NOMO-1 treated with dmso at 0.1 percent for 144 hours (cell line): Measurements from ENCODE around the gene ERFL.

Source experiments
- DNase-seq: peaks from one replicate; lab custom pipeline; 2025; ENCODE audit not compliant: unreplicated experiment; lab: John Stamatoyannopoulos, UW

Gene ERFL

DNA sequence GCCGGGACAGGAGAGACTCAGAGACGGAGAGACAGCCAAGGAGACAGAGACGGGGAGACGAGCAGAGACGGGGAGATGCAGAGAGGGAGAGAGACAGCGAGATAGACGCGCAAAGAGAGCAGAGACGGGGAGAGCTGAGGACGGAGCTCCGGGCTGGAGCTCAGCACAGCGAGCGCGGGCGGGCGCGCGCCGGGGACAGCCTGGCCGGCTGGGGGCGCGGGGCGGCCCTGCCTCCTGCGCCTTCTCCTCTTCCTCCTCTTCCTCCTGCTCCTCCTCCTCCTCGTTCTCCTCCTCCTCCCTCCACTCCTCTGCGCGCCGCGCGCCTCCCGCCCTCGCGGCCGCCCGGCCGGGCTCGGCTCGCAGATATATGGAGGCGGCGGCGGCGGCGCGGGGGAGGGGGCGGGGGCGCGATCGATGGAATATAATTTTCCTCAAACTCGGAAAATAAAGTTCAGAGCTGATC is at the start of gene ERFL:
Gene ERFL, minus strand, starts transcription at position 229 of the 463 bp plus-strand sequence. CDS start 15,530 bp downstream, outside the sequence.
- no peak for DNase-seq

DNA sequence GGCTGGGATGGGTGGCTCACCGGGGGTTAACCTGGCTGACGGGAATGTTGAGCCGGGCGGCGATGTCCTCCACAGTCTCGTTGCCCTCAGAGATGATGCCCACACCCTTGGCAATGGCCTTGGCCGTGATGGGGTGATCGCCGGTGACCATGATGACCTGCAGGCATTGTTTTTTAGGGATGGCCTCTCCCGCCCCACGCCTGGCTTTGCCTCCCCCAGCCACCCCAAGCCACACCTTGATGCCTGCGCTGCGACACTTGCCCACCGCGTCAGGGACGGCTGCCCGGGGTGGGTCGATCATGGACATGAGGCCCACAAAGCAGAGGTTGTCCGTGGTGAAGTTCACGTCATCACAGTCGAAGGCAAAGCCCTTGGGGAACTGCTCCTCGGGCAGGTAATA is 49.7 kb upstream of the ERFL start:
- no peak for DNase-seq

DNA sequence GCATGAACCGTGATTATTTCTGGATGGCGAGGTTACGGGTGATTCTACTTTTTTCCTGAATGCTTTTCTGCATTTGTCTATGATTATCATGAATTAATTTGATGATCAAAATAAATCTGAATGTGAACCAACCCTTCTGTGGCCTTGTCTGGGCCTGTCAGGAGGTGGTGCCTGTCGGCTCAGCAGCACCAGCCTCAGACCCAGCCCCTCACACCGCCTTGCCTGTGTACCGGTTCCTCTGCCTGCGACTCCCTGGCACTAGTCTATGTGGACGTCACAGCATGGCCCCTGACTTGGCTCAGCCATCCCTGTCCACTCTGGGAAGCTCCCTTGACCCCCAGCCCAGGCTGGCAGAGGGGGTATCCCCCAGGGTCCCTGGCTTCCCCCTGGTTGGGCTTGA is 46.4 kb upstream of the ERFL start:
- DNase-seq = no peak

DNA sequence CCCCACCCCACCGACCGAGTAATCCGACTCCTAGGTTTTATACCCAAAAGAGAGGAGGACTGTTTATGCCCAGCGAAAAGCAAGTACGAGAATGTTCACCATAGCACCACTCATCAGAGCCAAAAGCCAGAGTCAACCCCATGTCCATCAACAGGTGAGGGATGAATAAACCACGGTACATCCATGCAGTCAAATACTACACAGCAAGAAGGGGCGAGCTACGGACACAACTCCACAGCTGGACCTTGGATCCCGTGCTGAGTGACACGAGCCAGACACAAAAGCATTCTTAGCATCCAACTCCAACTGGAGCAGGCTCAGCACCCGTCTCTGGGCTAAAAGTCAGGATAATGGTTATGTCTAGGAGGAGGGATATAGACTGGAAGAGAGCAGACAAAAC is 43.1 kb upstream of the ERFL start:
- DNase-seq = no peak

DNA sequence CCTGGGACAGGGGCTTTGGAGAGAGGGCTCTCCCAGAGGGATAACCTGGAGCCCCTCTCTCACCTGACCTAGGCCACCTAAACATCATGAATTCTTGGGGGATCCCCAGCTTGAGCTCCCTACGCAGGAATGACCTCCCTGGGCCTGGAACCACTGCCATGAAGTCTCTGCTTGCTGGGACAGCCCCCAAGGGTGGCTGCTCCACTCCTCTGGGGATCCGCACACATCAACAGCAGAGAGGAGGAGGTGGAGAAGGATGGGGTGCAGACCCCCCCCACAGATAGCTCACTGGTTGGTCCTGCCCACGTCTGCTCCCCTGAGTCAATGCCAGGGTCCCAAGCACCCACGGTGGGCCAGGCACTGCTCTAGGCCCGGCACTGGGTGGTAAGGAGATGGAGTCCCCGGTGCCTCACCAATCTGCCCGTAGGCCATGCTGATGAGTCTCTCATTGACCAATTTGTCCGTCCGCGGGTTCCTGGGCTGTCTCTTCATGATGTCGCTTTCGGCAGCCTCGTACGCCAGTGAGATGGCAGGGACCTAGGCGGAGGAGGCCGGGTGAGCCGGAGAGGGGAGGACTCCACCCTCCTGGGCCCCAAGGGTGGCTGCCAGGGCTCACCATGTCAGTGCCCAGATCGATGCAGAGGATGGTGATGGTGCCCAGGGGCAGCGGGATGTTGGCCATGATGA is 41.7 kb upstream of the ERFL start:
- DNase-seq = no peak

DNA sequence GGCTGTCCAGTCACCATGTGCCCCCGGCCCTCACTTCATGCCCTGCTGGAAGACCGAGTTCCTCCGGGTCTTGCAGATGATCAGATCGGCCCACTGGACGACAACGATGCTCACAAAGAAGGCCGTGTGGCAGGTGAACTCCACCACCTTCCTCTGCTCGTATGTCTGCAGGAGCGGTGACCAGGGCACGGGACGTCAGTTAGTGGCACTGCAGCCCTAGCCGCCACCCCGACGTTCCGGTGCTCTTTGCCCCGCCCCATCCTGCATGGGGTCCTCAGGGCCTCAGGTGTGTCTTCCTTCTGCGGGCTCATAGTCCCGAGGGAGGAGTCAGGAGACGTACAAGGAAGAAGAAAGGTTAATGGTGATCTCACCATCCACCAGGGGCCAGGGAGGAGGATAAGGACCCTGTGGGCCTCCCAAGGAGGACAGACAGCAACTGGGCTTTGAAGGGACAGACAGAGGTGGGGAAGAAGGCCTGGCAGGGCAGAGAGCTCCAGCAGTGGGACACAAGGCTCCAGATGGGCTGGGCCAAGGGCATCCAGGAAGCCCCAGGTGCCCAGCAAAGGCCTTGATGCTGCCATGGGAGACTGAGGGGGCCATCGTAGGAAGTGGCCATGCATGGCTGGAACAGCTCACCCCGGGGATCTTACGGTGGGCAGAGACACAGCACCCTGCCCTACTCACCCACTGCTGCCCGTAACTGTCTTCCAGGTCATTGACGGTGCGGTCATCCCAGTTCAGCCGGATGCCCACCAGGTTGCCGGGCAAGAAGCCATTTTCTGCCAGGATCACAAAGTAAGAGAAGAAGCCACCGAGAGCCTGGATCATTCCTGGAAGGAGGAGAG is 40.7 kb upstream of the ERFL start:
- DNase-seq = no peak

DNA sequence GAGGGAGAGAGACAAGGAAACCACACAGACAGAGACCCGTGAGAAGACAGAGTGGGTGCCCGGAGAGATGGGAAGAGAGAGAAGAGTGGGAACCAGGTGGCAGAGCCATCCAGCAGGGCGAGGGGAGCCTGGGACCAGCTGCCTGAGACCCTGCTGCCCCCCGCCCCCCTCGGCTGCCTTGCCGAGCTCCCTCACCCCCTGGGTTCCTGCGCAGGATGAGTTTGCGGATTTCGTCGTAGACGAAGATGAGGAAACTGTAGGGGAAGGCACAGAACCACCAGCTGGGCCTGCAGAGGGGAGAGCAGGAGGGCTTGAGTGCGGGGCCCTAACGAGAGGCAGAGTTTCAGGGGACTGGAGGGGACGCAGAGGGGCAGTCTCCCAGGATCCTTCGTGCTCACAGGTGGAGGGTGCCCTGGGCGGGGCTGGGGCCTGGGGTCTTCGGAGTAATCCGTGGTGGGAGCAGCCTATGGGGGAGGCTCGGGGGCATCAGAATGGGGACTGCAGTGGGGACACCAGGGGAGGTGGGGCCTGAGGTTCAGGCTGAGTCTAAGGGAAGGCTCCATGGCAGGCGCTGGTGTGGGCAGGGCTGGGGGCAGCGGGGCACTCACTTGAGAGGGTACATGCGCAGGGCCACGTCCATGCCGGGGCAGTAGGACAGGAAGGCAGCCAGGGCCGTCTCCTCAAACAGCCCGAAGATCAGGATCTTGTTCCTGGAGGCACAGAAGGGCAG is 39.0 kb upstream of the ERFL start:
- DNase-seq = no peak

DNA sequence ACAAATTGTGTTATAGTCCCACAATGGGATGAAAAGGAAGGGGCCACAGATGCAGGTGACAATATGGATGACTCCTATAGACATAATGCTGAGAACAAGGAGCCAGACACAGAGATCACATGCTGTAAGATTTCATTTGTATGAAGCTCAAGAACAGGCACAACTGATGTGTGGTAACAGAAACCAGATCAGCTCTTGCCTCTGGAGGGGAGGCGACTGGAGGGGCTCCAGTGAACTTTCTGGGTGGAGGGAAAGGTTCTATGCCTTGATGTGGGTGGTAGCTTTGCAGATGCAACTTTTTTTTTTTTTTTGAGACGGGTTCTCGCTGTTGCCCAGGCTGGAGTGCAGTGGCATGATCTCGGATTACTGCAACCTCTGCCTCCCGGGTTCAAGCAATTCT is 36.9 kb upstream of the ERFL start:
- DNase-seq = no peak

DNA sequence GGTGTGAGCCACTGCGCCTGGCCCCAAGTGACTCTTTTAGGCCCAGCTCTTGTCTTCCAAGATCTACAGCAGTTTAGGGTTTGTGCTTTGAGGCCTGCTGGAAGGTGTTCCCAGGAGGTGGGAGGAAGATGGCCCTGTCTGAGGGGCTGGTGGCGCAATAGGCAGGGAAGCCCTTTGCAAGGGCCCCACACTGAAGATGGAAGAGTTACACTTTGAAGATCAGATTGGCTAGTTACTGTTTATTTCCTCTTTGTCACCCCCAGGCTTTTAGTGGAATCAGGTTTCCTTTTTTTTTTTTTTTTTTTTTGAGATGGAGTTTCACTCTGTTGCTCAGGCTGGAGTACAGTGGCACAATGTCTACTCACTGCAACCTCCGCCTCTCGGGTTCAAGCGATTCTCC is 32.7 kb upstream of the ERFL start:
- no peak for DNase-seq

DNA sequence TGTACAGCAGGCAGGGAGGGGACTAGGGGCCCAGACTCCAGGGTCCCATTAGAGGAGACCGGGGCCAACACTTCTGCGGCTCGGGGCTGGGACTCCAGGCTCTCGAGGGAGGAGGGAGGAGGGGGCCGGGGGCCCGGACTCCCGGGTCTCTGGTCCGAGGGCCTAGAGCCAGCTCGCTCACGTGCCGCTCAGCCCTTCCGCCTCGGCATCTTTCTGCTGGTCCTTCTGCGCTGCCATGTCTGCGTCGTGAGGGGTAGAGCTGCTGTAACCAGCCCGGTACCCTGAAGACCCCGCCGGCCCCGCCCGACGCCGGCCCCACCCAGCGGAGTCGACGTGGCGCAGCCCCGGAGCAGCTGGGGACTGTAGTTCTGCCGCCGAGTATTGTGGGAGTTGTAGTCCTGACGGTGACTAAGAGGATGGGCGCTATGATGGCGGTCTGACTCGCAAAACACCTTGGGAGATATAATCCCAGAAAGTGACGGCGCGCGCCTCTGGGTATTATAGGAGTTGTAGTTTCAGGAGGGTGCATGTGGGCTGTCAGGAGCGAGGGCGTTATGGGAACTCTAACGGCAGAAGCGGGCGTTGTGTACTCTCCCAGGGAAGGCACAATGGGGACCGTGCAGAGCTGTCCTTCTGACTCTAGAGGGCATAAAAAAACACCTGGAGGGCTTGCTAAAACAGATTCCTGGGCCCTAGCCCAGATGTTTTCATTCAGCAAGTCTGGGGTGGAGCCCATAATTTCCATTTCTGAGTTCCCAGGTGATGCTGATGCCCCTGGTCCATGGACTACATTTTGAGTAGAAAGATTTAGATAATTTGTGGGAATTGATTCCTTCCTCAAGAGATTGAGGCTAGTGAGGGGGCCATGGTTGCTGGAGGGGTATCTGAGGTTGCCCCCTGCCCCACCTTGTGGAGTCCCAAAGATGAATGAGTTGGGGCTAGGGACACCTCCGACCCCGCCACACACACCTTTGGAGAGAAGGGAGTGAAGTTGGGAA is 31.1 kb upstream of the ERFL start, which contains the start of gene RABAC1:
Gene RABAC1, minus strand, starts transcription at position 266 of the 998 bp plus-strand sequence. Its CDS starts 29 bp downstream, at position 237.
- peak; percentile 88 for DNase-seq

DNA sequence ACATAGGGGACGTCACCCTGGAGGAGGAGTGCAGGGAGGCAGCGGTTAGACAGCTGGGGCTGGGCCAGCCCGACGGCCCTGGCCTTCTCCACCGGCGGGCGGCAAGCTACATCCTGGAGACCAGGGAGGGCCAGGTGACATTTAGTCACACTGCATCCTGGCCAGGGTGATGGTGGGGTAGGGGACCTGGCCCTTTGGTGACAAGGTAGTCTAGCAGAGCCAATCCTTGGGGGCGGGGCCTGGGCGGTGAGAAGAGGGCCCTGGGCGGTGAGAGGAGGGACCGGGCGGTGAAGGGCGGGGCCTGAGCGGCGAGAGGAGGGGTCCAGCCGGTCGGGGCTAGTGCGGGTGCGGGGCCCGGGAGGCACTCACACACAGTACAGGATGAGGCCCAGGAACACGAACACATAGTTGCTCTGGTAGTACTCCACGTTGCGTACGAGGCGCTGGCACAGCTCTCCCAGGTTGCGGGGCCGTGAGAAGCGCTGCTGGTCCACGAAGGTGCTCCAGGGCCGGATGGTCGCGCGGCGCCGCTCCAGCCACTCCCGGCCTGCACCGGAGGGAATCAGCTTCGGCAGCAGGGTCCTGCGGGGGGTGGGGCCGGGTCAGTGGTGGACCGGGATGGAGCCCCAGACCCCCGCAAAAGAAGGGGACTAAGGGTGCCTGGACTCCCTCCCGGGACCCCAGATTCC is 30.3 kb upstream of the ERFL start:
- DNase-seq = peak; percentile 50

DNA sequence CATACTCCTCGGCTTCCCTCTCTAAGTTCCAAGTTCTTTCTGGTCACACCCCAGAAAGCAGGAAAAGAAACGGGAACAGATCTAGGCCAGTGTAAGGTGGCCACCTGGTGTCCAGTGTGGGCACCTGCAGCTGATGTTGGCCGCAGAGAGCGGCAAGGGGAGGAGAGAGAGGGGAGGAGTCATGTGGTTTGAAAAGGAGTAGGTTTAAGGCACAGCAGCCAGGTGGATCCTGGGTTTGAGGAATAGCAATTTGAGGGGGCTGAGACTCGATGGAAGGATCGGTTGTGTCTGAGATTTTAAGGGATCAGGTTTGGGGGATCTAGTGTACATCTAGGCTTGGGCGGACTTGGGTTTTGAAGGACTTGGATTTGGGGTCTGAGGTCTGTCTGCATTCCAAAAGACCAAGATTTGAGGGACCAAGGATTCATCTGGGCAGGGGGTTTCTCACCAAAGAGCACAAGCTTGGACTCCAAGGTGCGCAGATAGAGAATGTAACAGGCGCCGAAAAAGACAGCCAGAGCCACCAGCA is 29.7 kb upstream of the ERFL start:
- DNase-seq = peak; percentile 60

DNA sequence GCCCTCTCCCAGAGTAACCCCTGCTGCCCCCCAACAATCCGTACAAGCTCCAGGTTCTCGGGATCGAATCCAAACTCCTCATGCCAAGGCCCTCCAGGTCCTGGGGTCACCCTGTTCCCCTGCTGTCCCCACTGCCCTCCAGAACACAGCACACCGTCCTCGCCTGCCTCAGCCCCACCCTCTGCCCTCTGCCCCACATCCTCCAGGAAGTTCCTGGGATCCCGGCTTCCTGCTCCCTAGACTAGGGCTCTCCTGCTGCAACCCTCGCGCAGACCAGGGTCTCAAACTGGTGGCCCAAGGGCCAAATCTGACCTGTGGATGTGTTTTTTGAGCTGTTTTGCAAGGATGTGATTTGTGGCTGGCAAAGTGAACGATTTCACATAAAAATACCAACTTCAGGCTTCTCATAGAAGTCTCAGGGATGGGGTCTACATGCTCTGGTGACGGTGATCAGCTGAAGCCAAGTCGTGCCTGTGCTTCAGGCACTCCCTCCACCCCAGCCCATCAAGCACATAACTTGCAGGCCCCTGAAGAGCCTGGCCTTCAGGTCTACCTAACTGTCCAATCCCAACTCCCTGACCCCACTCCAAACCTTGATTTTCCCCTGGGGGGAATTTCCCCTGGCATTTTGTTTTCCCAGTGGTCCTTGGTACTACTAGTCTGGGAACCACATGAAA is 29.1 kb upstream of the ERFL start:
- no peak for DNase-seq

DNA sequence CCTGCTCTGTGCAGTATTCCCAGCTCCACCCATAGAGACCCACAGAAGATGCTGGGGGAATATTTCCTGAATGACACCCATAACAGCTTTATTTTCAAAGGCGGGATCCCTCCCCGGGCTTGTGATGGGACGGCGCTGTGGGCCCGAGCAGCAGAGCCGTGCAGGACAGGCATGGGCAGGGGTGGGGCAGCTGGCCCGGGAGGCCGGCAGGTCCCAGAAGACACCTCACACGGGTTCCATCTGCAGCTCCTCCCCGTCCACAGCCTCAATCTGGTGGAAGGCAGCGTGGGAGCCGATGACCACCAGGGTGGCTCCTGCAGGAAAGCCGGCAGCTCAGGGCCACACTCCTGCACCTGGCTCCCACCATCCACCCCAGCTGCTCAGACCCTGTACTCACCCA is 28.4 kb upstream of the ERFL start:
- no peak for DNase-seq

DNA sequence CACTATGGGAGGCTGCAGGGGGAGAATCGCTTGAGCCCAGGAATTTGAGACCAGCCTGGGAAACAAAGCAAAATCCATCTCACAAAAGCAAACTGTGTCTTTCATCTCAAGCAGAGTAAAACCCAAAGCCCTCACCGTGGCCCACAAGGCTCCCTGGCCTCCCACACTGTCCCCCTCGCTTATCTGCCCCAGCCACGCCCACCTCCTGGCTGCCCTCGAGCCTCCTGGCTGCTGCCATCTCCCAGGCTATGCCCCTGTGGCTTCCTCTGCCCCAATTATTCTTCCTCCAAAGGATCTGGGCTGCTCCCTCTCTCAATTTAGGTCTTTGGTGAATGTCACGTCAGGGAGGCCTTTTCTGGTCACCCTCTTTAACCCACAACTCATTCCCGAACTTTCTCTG is 27.3 kb upstream of the ERFL start:
- no peak for DNase-seq

DNA sequence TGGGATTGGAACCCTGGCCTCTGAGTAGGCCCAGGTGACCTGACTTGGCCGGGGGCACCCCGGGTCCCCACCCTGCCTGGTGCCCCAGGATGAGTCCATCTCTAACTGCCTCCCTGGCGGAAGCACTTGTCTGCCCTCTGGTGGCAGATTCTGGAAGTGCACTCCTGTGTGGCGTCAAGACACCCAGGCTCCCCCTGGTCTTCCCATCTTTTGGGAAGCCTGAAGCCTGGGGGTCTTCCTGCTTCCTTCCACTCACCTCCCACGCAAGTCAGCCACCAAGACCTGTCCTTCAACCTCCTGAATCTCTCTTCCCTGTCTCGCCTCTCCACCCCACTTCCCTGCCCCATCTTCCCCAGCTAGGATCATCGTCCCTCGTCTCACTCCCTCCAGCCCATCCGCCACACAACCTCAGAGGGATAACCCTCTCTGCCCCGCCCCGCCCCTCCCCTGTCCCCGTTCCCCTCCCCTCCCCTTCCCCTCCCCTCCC is 23.5 kb upstream of the ERFL start:
- peak; percentile 58 for DNase-seq

DNA sequence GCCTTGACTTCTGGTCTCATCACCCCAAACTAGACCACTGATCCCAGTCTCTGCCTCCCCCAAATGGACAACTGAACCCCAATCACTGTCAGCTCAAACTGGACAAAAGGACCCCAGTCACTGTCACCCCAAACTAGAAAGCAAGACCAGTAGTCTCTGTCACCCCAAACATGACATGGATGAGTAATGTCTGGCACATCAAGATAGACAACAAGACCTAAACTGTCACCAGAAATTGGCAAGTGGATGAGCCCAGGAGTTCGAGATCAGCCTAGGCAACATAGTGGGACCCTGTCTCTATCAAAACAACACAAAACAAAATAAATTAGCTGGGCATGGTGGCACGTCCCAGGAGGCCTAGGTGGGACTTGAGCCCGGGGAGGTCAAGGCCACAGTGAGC is 18.8 kb upstream of the ERFL start:
- DNase-seq = no peak

DNA sequence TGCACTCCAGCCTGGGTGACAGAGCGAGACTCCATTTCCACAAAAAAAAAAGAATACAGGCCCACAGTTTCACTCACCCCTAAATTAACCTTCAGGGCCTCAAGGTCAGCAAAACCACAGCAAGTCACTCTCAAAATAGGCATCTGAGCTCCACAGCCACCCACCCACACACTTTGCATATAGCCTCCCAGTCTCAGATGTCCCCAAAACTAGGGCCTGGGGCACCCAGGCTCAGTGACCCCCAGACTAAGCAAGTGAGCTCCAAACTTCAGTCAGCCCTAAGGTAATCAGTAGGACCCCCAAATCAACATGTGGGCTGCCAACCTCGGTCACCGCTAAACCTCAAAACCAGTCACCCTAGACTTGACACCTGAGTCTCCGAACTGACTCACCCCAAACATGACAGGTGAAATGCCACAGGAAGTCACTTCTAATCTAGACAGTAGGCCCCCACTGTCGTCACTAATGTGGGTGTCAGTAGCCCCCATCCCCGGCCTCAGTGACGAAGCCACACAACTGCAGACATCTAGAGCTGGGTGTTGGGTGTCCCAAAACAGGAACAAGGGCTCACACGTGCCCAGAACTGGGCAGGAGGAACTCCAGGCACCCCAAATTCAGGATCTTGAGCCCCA is 17.0 kb upstream of the ERFL start:
- DNase-seq = no peak
